Heart right ventricle (tissue), 16 donors: Measurements from ENCODE around the gene GCH1. TPM values are rescaled to one million over a fixed set of nuclear protein-coding genes. Genes with fewer than 3 reads are reported as not detected.
"Not testable (repeated sequence)": the region's sequence is repeated elsewhere in the genome, so short reads cannot be mapped to it uniquely, and the experiment has no call there.

ENCODE experiments used
- ATAC-seq, 8 donors: fragments of 200-7000 bp; cut with Tn5 transposase; one replicate each; pipeline ENCODE4 v1.9.1; 2020; ENCODE audit warnings: mild to moderate bottlenecking in 8 of 8, moderate library complexity in 8 of 8, moderate number of reproducible peaks in 1 of 8
- DNase-seq, 2 donors: peaks; one replicate each; pipeline ENCODE4 v3.0.0-alpha.2; 2020
- H3K27ac ChIP-seq, 10 donors: fragments of 200-600 bp; sonication (generic) in 2 of 10; one replicate each; pipeline versions ENCODE4 v1.5.0 to v1.8.0; 2020 to 2022; ENCODE audit warnings: mild to moderate bottlenecking in 3 of 10
- H3K27me3 ChIP-seq, 7 donors: fragments of 200-600 bp; one replicate each; pipeline ENCODE4 v1.8.0; 2021 to 2022; ENCODE audit warnings: mild to moderate bottlenecking in 2 of 7
- H3K36me3 ChIP-seq, 9 donors: fragments of 200-600 bp; sonication (generic) in 1 of 9; one replicate each; pipeline versions ENCODE4 v1.5.0 to v1.8.0; 2020 to 2022; ENCODE audit warnings: mild to moderate bottlenecking in 2 of 9
- H3K4me1 ChIP-seq, 9 donors: fragments of 200-600 bp; sonication (generic) in 1 of 9; one replicate each; pipeline versions ENCODE4 v1.5.0 to v1.8.0; 2020 to 2022; ENCODE audit warnings: mild to moderate bottlenecking in 4 of 9
- H3K4me3 ChIP-seq, 10 donors: fragments of 200-600 bp; sonication (generic) in 2 of 10; one replicate each; pipeline versions ENCODE4 v1.5.0 to v1.8.0; 2020 to 2022; ENCODE audit warnings: mild to moderate bottlenecking in 7 of 10, moderate library complexity in 2 of 10
- H3K9me3 ChIP-seq, 11 donors: fragments of 200-600 bp in 10 of 11; sonication (generic) in 2 of 11; one replicate each; pipeline versions ENCODE4 v1.5.0 to v1.8.0; 2013 to 2022; ENCODE audit warnings: mild to moderate bottlenecking in 2 of 11, control low read depth in 1 of 11, moderate library complexity in 1 of 11
- CTCF ChIP-seq, 9 donors: fragments of 200-600 bp; sonication (generic) in 2 of 9; IDR thresholded peaks; one replicate each; pipeline versions ENCODE4 v1.5.0 to v1.8.0; 2021 to 2022; ENCODE audit warnings: antibody characterized with exemption in 9 of 9, mild to moderate bottlenecking in 5 of 9, moderate library complexity in 1 of 9
- WGBS, 2 donors: extraction: QIAGEN DNeasy Blood & Tissue Kit; methylation state at CpG; one replicate each; pipeline ENCODE4 v1.1.7; 2013; ENCODE audit warnings: inconsistent platforms in 1 of 2; 5-methylcytosine and 5-hydroxymethylcytosine counted together
- intact Hi-C, 10 donors: fragments of 100-400 bp; cut with DNase I; formaldehyde crosslinking; loops; one replicate each; pipeline versions ENCODE4 v1.11.1 to v1.14.2; 2022
- polyA plus RNA-seq, 2 donors: library from polyadenylated mRNA; stranded (reverse); fragments of 200-250 nt; gene quantifications; one replicate each; pipeline ENCODE4 v1.2.3, GENCODE V29; 2013
- total RNA-seq, 10 donors: library from RNA; stranded (reverse); fragmentation: NEBNext Ultra II Directional in 3 of 10; extraction: Animal tissue kit (Norgen Biotek cat#: 25700) in 3 of 10; gene quantifications; one replicate each; pipeline versions ENCODE4 v1.2.1 to v1.2.4, GENCODE V29; 2021 to 2023
- donor health status: Arrhythmogenic right ventricular cardiomyopathy.
- donor health status: ischemic (EF 13 %, LVEDD 7.1; RV severe dilation, severe dysfunction).
- donor health status: healthy with polysubstance abuse.
- donor health status: DM: no; HTN: yes; CAD: no.
- donor health status: DM: no; HTN: no; CAD: no.
- donor health status: ischemic (EF 25% LVEDD 6.9; RV normal size, moderate dysfunction).
- donor health status: ischemic (EF 25% LVEDD 5.7; RV mildly dilated, moderate dysfunction).
- donor health status: healthy.
- donor health status: DM: yes; HTN: yes; CAD: no.
- donor health status: Ischemic cardiomyopathy.
- donor health status: ischemic (EF 35%, LVEDD 5.7; RV mildly dilated, moderate dysfunction).
- donor health status: nonischemic (EF 11% LVEDD 7.7; RV severe dilation, severe dysfunction).
- donor health status: DM: yes; HTN: yes; CAD: no.
- donor health status: PGD.
- donor health status: ischemic (EF 29% LVEDD 5.4; RV normal size, mild dysfunction).
- donor health status: nonischemic (EF 23%, LVEDD 6.1; RV moderate dilation, normal function).

Gene GCH1
- total and polyA plus RNA-seq, 12 donors: 1.0 to 11.0 (median 2.7) TPM

GRCh38 chr14:54919330-54919729 lies 16.7 kb upstream of the GCH1 start:
- intact Hi-C loops: no loop called here
- Histone ChIP-seq H3K4me3 (no peak overlapping the region), H3K9me3 (no peaks in the 10 kb centered on the region), H3K36me3 (no peaks in the 10 kb centered on the region), H3K27ac (no peak overlapping the region), H3K27me3 (peaks cover 0 to 6% (median 0%) of the 10 kb centered on the region in 7 donors), H3K4me1 (peaks cover 0 to 4% (median 0%) of the 10 kb centered on the region in 9 donors)
- no peak for TF ChIP-seq CTCF (IDR thresholded peaks at IDR 0.05)
- ATAC-seq (no peak), DNase-seq (no peak)

DNA sequence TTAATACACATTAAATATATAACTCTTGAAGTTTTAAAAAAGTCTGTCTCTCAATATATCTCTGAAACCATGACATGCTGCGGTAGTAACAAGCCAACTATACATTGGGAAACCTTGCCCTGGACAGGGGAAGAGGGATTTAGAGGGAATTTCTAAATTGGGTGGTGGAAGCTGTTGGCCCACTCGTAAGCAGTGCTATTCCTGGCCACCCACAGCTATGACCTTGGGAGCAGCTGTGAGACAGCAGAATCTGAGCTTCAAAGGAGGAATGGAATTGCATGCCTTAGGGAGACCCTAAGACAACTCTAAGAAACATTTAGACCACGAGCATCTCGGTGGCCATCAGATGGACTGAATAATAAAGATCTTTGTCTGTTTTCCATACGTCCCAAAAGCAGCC lies 15.8 kb upstream of the GCH1 start:
- peak in 3 of 8 donors; percentile 42 to 62 (median 60) for ATAC-seq
- H3K27me3 ChIP-seq: no peaks in the 10 kb centered on the region
- no peak for DNase-seq
- H3K4me1 ChIP-seq: peaks cover 0 to 4% (median 0%) of the 10 kb centered on the region in 9 donors
- 67 to 69% methylated on average over 5 of the region's 5 CpGs for WGBS, 2 donors
- no peak overlapping the region for H3K27ac ChIP-seq
- intact Hi-C loops: no loop called here
- no peaks in the 10 kb centered on the region for H3K36me3 ChIP-seq
- no peak overlapping the region for H3K4me3 ChIP-seq
- H3K9me3 ChIP-seq: no peaks in the 10 kb centered on the region
- no peak for TF ChIP-seq CTCF (IDR thresholded peaks at IDR 0.05)

DNA sequence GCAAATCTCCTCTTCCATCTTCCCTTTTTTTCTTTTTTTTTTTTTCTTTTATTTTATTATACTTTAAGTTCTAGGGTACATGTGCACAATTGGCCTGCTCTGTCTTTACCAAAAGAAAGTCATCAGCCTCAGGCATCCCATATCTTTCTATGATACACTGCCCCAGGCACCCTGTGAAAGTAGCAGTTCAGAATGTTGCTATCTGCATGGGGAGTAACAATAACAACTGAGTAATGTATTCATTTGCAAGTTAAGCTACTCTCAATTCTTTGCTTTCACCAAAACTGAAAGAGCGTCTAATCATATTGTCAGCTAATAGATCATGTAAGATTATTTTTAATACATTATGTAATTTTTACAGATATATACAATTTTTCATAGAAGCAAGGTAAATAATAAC lies 13.5 kb upstream of the GCH1 start:
- intact Hi-C loops: no loop called here
- DNase-seq: no peak
- H3K4me3 ChIP-seq: no peak overlapping the region
- peaks cover 0 to 4% (median 0%) of the 10 kb centered on the region in 9 donors for H3K4me1 ChIP-seq
- no peak overlapping the region for H3K27ac ChIP-seq
- no peak for ATAC-seq
- H3K9me3 ChIP-seq: no peaks in the 10 kb centered on the region
- TF ChIP-seq CTCF (IDR thresholded peaks at IDR 0.05): no peak
- H3K36me3 ChIP-seq: no peaks in the 10 kb centered on the region
- WGBS, 2 donors: 90 to 98% methylated on average over 1 of the region's 1 CpG
- no peaks in the 10 kb centered on the region for H3K27me3 ChIP-seq

- Histone ChIP-seq H3K4me3 (no peak overlapping the region), H3K27me3 (no peaks in the 10 kb centered on the region), H3K27ac (no peak overlapping the region), H3K4me1 (peaks cover 0 to 10% (median 0%) of the 10 kb centered on the region in 9 donors), H3K36me3 (no peaks in the 10 kb centered on the region), H3K9me3 (no peaks in the 10 kb centered on the region)
- no peak for DNase-seq
- 84 to 85% methylated on average over 5 of the region's 5 CpGs for WGBS, 2 donors
- ATAC-seq: no peak
- intact Hi-C loops: loop anchor here in 1 of 10 donors (10.0 kb wide), 1 partner anchor 255 kb away; no protein-coding TSS in a partner anchor
- TF ChIP-seq CTCF (IDR thresholded peaks at IDR 0.05): no peak
Measured at GRCh38 chr14:54909817-54910558, 7.4 kb upstream of the GCH1 start.

- peaks cover 0 to 10% (median 0%) of the 10 kb centered on the region in 9 donors for H3K4me1 ChIP-seq
- H3K27me3 ChIP-seq, H3K27ac ChIP-seq, ATAC-seq, H3K9me3 ChIP-seq, DNase-seq, H3K4me3 ChIP-seq, H3K36me3 ChIP-seq: not testable (repeated sequence)
- intact Hi-C loops: loop anchor here in 1 of 10 donors (10.0 kb wide), 1 partner anchor 256 kb away; no protein-coding TSS in a partner anchor
- 91 to 92% methylated on average over 4 of the region's 4 CpGs for WGBS, 2 donors
Measured at GRCh38 chr14:54908973-54909372, 6.3 kb upstream of the GCH1 start.
